OCI-LY1 (cell line): ENCODE data around the gene DMKN.

Experiments
- EZH2 ChIP-seq: fragments of 200-600 bp; sonication (generic), shearing (Covaris generic); IDR thresholded peaks from 2 replicates; pipeline ENCODE4 v1.8.0; 2017; ENCODE audit warnings: borderline replicate concordance, mixed run types, mild to moderate bottlenecking, antibody characterized with exemption, low read length, moderate library complexity, mixed read lengths
- TF ChIP-seq, protein P1 (sequence below): fragments of 200-600 bp; sonication (generic), shearing (Covaris generic); IDR thresholded peaks from 2 replicates; pipeline ENCODE4 v1.5.1; 2017; ENCODE audit warnings: mild to moderate bottlenecking, antibody characterized with exemption, low read length, moderate library complexity, mixed read lengths

DNA sequence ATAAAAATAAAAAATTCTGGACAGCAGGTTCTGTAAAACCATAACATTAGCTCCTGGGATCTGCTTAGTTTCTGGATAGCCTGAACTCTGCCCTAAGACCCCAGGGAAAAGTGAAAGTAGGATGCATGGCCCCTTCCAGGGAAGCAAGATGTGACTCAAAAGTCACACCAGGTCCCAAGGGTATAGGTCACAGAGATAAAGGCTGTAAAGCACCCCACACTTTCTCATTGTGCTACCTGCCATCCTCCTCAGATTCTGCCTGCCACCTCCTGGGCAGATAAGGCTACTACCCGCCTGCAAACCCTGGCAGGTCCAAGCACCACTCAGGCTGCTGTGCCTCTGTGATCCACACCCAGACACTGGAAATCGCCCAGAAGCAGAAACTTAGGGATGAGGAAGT, 44.8 kb downstream of the DMKN start:
- TF ChIP-seq, protein P1, sequence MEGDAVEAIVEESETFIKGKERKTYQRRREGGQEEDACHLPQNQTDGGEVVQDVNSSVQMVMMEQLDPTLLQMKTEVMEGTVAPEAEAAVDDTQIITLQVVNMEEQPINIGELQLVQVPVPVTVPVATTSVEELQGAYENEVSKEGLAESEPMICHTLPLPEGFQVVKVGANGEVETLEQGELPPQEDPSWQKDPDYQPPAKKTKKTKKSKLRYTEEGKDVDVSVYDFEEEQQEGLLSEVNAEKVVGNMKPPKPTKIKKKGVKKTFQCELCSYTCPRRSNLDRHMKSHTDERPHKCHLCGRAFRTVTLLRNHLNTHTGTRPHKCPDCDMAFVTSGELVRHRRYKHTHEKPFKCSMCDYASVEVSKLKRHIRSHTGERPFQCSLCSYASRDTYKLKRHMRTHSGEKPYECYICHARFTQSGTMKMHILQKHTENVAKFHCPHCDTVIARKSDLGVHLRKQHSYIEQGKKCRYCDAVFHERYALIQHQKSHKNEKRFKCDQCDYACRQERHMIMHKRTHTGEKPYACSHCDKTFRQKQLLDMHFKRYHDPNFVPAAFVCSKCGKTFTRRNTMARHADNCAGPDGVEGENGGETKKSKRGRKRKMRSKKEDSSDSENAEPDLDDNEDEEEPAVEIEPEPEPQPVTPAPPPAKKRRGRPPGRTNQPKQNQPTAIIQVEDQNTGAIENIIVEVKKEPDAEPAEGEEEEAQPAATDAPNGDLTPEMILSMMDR: peak; percentile 63
- TF ChIP-seq EZH2: no peak
